Lower leg skin (tissue), 4 donors: ENCODE data around the gene C11orf21. TPM values are rescaled to one million over a fixed set of nuclear protein-coding genes. Genes with fewer than 3 reads are reported as not detected.
A peak's percentile ranks its signal among the peaks of the same experiment; 100 is the strongest.

ENCODE experiments used
- DNase-seq, 2 donors: peaks; one replicate each; pipeline ENCODE4 v3.0.0-alpha.2; 2019; ENCODE audit warnings: low spot score in 2 of 2
- H3K4me3 ChIP-seq: fragments of 200-600 bp; sonication (generic); 2 replicates; pipeline ENCODE4 v1.5.1; 2017; ENCODE audit warnings: mild to moderate bottlenecking, low read depth; ENCODE audit not compliant: poor library complexity, severe bottlenecking
- CTCF ChIP-seq, 3 donors: fragments of 450-650 bp; IDR thresholded peaks; one replicate each; pipeline ENCODE4 v1.5.1; 2016; ENCODE audit warnings: antibody characterized with exemption in 3 of 3, mild to moderate bottlenecking in 3 of 3, moderate library complexity in 2 of 3
- POLR2A ChIP-seq, 2 donors: fragments of 450-650 bp; IDR thresholded peaks; one replicate each; pipeline ENCODE4 v1.6.1; 2016 to 2017; ENCODE audit warnings: antibody characterized with exemption in 2 of 2, mild to moderate bottlenecking in 1 of 2, moderate library complexity in 1 of 2
- WGBS, 2 donors: methylation state at CpG; one replicate each; pipeline ENCODE4 v1.1.5; 2018; 5-methylcytosine and 5-hydroxymethylcytosine counted together
- intact Hi-C: fragments of 100-400 bp; cut with DNase I; formaldehyde crosslinking; loops from one replicate; pipeline ENCODE4 v1.15.0; 2023; ENCODE audit warnings: low total_unique reads
- total RNA-seq, 4 donors: library from RNA; depleted of rRNA; stranded (reverse); fragments of >200 nt; gene quantifications; one replicate each; pipeline ENCODE4 v1.1.0, GENCODE V29; 2016

The C11orf21 gene
- total RNA-seq, 4 donors from 2014 or later: 0.42 to 1.4 (median 0.65) TPM

DNA sequence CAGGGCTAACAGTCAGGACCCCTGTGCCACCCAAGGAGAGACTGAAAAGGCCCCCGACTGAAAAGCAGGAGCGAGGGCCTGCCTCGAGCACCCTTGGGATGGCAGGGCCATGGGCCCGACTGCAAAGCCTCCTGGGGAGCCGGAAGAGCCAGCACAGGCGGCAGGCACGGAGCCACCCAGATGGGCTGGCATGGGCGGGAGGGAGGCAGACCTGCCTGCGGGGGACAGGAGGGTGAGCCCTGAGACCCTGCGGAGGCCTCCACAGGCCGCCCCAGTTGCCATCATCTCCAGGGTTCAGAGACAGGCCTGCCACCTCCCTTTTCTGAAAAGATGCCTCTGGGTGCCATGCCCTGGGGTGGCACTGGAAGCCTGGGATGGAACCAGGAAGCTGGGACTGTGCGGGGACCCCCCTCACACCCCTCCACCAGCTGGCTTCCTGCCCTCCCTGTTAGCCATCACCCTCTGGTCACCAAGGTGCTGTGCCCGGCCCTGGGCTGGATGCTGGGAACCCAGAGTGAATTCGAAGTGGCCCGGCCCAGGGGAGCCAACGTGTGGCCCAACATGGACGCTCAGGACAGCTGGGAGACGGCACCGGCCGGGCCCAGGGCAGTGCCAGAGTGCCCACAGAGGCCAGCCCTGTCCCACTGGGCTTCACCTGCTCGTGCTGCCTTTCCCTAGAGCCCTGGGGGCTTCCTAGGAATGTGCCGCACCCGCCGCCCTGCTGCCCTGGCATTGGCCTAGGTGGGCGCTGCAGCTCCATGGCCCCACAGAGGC, 13.9 kb upstream of the C11orf21 start:
- no peak for TF ChIP-seq POLR2A (IDR thresholded peaks at IDR 0.05)
- no peak for TF ChIP-seq CTCF (IDR thresholded peaks at IDR 0.05)
- WGBS, 2 donors: 53 to 76% methylated on average over 11 to 15 of the region's 25 CpGs
- DNase-seq: no peak
- H3K4me3 ChIP-seq: no peak overlapping the region
- intact Hi-C loops: no loop called here

- intact Hi-C loops: no loop called here
- 31 to 43% methylated on average over 9 to 14 of the region's 16 CpGs for WGBS, 2 donors
- no peak overlapping the region for H3K4me3 ChIP-seq
- DNase-seq: peak in 1 of 2 donors; percentile 94
- TF ChIP-seq CTCF (IDR thresholded peaks at IDR 0.05) (no peak), POLR2A (IDR thresholded peaks at IDR 0.05) (no peak)
Measured at GRCh38 chr11:2314525-2315394, 13.0 kb upstream of the C11orf21 start.

DNA sequence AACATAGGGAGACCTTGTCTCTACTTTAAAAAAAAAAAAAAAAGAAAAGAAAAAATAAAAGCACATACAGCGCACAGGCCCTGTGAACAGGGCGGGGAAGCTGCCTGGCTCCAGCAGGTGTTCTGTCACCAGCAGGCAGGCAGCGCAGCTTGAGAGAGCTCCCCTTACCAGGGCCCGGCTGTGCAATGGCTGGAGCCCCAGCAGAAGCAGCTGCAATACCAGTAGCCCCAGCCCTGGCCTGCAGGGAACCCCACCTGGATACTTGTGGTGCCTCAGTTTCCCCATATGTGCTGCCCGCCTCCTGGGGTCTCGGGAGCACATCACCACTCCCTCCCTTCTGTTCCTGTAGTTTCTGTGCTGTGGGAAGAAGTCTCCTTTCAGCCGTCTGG, 12.4 kb upstream of the C11orf21 start:
- 86 to 90% methylated on average over 7 of the region's 7 CpGs for WGBS, 2 donors
- intact Hi-C loops: no loop called here
- no peak overlapping the region for H3K4me3 ChIP-seq
- peak in 1 of 2 donors; percentile 60 for DNase-seq
- TF ChIP-seq POLR2A (IDR thresholded peaks at IDR 0.05) (no peak), CTCF (IDR thresholded peaks at IDR 0.05) (no peak)

- H3K4me3 ChIP-seq: no peak overlapping the region
- intact Hi-C loops: no loop called here
- WGBS, 2 donors: 88 to 90% methylated on average over 26 to 33 of the region's 34 CpGs
- TF ChIP-seq CTCF (IDR thresholded peaks at IDR 0.05) (no peak), POLR2A (IDR thresholded peaks at IDR 0.05) (no peak)
- DNase-seq: peak in 1 of 2 donors; percentile 83
Measured at GRCh38 chr11:2313051-2313951, 11.6 kb upstream of the C11orf21 start.

DNA sequence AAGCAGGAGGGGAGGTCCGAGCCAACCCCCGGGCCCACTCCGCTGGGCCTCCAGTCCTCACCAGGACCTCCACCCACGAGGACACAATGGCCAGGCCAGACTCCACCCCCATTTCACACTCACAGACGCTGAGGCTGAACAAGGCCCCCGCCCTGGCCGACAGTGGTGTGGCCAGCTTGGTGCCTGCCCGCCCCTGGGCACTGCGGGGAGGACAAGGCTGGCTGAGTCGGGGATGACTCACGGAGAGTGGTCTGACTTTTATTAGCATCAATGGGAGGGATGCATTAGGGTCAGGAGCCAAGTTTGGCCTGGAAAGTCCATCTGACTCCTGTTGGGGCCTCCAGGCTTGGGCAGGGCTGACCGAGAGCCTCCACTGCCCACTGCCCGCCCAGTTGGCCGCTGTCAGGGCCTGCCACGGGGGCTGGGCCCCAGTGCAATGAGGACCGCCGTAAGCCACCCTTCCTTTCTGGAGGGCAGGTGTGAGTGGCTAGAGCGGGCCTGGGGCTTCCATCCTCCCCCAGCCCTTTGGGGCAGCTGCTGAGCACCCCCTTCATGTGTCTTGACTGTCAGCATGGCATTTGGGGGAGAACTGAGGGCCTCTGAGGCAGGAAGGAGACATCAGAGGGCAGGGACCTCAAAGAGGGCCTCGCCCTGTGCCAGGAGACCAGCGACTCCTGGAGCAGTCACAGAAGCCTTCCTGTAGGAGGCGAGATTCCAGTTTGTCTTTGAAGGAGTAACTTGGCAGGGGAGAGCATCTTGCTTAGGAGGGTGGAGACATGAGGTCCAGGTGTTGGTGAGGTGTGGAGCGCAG, 10.7 kb upstream of the C11orf21 start:
- intact Hi-C loops: no loop called here
- TF ChIP-seq POLR2A (IDR thresholded peaks at IDR 0.05): no peak
- TF ChIP-seq CTCF (IDR thresholded peaks at IDR 0.05): no peak
- no peak overlapping the region for H3K4me3 ChIP-seq
- 53 to 59% methylated on average over 12 to 21 of the region's 22 CpGs for WGBS, 2 donors
- peak in 1 of 2 donors; percentile 86 for DNase-seq
